NCI-H187 (cell line): ENCODE data around the gene KRTAP10-12.
"Not testable (repeated sequence)": the region's sequence is repeated elsewhere in the genome, so short reads cannot be mapped to it uniquely, and the experiment has no call there.

Source experiments
- DNase-seq, 2 experiments: peaks; one replicate each; lab custom pipeline; 2025; lab: John Stamatoyannopoulos, UW

KRTAP10-12 gene

DNA sequence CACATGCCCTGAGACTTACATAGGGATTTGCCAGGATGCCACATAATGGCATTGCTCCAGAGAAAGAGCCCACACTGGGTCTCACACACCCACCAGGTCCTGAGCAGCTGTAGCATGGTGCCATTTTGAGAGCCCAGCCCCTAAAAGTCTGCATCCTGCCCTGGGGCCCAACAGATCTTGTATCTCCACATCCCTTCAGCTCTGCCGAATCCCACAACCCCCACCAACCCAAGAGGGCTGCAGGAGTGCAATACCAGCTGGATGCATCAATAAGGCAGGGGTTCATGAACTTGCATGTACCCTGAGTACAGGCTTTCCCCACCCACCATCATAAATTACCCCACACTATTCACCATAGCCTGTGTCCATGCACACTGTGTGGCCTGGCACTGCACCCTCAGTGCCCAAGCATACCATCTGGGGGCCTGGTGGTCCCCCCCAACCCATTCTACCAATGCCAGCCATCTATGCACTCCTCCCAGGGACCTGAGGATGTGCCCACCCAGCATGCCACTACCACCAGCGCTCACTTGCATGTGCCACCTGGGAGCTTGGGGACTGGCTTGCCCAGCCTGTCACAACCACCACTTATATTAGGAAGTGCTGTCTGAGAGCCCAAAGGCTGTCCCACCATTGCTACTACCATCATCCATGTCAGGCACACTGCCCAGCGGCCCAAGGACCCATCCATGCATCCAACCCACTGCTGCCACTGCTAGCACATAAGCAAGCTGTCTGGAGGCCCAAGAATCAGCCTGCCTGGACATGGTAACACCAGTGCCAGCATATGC lies 26.1 kb upstream of the KRTAP10-12 start:
- DNase-seq, result no peak

DNA sequence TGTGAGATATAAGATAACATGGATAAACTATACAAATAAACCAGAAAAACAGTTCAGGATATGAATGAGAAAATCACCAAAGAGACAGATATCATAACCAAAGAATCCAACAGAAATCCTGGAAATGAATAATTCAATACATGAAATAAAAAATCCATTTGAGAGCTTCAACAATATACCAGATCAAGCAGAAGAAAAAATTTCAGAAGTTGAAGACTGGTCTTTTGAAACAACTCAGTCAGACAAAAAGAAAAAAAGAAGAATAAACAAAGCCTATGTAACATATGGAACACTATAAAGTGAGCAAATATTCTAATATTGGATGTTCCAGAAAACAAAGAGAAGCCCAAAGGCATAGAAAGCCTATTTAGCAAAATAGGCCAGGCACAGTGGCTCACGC lies 25.1 kb upstream of the KRTAP10-12 start:
- no peak for DNase-seq

GRCh38 chr21:44677881-44678280 lies 19.1 kb upstream of the KRTAP10-12 start:
- no peak for DNase-seq

GRCh38 chr21:44681152-44681551 lies 15.8 kb upstream of the KRTAP10-12 start:
- DNase-seq, result no peak

DNA sequence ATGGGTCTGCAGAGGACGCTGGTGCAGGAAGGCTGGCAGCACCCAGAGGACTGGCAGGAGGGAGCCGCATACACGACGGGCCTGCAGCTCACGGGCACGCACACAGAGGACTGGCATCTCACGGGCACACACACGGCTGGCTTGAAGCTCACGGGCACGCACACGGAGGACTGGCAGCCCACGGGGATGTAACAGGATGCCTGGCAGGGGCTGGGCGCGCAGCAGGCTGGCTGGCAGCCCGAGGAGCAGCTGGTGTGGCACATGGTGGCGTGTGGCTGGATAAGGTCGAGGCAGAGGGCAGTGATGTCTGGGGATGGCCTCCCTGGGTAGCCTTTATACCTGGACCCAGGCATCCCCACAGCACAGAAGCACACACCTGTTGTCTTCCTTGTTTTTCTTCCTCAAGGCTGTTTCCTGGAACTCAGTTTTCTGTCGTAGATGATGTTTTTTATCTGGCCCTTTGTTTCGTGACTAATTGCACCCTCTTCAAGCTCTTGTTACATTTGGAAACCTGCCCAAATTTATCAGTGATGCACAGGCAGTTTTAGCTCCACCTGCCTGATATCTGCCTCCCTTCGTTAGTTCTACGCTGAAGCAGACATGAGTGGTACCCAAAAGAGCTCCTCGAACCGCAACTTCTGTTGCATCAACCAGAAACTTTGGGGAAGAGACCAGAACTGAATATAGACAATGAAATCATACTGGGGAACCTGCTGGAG lies 15.0 kb upstream of the KRTAP10-12 start, which contains the start of gene KRTAP12-1:
Gene KRTAP12-1, minus strand, starts transcription at position 303 of the 719 bp plus-strand sequence. Its CDS starts 40 bp downstream, at position 263.
- peak; percentile 70 to 81 for DNase-seq

GRCh38 chr21:44682580-44683151 lies 14.3 kb upstream of the KRTAP10-12 start:
- DNase-seq, result no peak

DNA sequence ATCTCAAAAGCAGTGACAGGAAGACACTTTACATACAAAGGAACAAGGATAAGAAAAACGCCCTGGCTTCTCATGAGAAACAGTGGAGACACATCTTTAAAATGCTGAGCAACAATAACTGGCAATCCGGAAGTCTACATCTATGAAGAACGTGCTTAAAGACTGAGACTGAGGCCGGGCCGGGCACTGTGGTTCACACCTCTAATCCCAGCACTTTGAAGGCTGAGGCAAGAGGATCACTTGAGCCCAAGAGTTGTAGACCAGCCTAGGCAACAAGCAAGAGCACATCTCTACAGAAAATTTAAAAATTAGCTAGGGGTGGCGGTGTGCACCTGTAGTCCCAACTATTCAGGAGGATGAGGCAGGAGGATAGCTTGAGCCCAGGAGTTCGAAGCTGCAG lies 12.9 kb upstream of the KRTAP10-12 start:
- no peak for DNase-seq

DNA sequence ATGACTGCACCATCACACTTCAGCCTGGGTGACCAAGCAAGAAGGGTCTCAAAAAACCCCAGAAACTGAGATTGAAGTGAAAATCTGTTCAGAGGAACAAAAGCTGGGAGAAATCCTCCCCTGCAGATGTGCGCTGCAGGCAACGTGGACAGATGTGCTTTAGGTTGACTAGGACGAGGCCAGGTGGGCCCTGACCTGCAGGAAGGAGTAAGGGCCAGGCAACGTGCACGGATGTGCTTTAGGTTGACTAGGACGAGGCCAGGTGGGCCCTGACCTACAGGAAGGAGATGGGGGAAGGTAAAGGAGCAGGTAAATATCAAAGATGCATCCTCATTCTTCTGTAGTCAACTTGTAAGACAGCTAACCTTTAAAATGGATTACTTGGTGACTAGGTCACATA lies 12.5 kb upstream of the KRTAP10-12 start:
- no peak for DNase-seq

GRCh38 chr21:44685050-44685449 lies 11.9 kb upstream of the KRTAP10-12 start:
- not testable (repeated sequence) for DNase-seq

DNA sequence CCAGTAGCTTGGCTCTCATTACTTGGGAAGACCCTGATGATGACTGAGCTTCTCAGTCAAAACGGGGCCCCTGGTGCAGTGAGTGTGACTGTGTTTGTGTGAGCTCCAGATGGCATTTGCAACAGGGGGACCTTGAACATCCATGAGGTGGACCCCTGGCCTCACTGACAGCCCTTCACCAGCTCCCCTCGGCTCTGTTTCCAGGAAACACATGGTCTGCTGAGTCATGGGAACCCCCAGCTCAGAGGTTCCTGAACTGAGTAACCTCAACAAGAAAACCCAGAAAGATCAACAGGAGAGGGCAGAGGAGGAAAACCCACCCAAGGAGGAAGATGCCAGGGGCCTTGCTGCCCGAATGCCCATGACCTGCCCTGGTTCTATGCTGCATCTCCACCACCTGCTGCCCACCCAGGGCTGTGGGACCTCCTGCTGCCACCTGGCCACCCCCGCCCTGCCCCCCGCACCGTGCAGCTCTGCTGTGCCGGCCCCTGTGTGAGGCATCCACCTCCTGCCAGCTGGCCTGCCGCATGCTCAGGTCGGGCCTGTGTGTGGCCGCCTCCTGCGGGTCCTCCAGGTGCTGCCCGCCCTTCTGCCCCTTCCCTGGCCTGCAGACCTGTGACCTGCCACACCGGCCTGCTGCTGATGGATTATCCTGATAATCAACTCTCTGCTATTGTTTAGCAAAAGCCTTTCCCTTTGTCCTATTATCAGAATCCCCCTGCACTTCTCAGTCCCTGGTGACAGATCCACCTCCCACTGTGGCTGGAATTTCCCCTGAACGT lies 10.8 kb upstream of the KRTAP10-12 start:
- DNase-seq, result no peak

DNA sequence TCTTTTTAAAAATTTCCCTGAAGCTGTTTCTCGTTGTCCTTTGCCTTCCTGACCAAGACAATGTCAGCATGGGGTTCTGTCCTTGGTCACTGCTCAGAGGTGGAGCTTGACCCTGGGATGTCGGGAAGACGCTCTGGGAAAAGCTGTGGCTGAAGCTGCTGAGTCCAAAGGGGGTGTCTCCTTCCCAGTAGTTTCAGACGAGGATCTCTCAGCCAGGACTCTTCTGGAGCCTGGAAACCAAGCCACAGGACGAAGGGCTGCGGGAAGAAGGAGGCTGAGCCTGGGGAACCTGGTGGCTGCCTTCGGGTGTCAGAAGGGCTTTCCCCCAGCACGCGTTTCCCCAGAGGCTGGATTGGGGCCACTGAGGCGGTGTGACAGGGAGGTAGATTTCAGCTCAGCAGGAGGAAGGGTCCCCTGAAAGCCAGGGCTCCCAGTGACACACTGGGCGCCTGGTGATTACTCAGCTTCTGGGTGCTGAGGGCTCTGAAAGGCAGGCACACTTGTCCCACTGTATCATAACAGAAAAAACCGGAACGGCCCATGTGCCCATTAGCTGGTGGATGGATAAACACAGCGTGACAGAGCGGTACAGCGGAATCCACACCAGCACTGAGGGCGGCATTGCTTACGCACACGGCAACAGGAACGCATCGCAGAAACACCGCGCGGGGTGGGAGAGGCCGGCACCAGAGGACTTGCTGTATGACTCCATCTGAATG lies 10.0 kb upstream of the KRTAP10-12 start:
- peak in 1 of 2 experiments; percentile 63 for DNase-seq

- DNase-seq, result peak; percentile 63 to 74
Measured at GRCh38 chr21:44687671-44688070, 9.3 kb upstream of the KRTAP10-12 start.

GRCh38 chr21:44689740-44690139 lies 7.2 kb upstream of the KRTAP10-12 start:
- DNase-seq, result not testable (repeated sequence)

GRCh38 chr21:44691686-44692085 lies 5.3 kb upstream of the KRTAP10-12 start:
- DNase-seq, result no peak

- no peak for DNase-seq
Measured at GRCh38 chr21:44692798-44693512, 4.0 kb upstream of the KRTAP10-12 start.

DNA sequence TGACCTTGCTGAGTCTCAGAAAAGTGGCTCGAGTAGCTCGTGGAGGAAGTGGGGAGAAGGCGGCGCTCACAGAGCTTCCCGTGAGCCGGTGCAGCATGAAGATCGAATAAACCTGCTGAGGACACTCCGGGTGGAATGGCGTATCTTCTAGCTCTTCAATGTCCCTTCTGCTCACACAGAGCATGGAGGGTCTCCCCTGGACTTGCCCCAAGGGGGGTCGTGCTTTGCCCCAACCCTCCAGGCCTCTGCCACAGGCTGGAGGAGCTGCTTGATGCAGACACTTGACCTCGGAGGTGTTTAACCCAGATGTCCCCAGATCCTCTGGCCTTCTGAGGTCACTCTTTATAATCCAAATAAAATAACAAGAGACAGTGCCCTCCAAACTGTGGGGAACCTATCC lies 2.2 kb upstream of the KRTAP10-12 start:
- no peak for DNase-seq

DNA sequence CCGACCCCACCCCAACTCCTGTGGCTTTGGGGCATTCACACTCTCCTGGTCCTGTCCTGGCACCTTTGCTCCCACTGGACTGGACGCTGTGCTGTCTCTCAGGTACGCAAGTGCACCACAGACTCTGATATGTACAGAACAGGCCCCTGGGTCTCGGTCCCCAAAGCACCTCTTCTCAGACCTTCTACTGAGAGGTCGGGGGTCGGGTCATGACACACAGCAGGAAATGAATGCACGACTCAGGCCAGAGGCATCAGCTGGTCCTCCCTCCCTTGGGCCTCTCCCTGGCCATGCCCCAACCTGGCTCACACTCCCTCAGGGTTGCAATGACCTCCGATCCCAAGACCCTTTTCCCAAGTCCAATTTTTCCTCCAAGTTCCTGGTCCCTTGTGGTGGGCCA lies 1.8 kb upstream of the KRTAP10-12 start:
- DNase-seq, result no peak

GRCh38 chr21:44695641-44696040 lies 1.3 kb upstream of the KRTAP10-12 start:
- no peak for DNase-seq

DNA sequence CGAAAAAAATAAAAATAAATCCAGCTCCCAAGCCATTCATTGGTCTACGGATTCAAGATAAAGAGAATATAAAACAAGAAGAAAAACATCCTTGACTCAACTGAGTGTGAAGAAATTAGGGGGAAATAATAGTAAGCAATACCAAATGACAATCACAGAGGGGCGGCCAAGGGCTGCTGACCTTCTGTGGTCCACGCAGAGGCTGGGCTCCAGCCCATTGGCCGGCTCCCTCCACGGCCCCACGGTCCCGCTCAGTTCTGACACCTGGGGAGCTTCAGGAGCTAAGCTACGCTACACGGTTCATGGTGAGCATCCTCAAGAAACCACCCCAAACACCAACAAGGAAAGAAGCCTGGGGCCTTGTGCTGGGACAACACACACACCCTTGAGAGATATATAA lies 400 bp upstream of the KRTAP10-12 start:
- DNase-seq, result no peak

DNA sequence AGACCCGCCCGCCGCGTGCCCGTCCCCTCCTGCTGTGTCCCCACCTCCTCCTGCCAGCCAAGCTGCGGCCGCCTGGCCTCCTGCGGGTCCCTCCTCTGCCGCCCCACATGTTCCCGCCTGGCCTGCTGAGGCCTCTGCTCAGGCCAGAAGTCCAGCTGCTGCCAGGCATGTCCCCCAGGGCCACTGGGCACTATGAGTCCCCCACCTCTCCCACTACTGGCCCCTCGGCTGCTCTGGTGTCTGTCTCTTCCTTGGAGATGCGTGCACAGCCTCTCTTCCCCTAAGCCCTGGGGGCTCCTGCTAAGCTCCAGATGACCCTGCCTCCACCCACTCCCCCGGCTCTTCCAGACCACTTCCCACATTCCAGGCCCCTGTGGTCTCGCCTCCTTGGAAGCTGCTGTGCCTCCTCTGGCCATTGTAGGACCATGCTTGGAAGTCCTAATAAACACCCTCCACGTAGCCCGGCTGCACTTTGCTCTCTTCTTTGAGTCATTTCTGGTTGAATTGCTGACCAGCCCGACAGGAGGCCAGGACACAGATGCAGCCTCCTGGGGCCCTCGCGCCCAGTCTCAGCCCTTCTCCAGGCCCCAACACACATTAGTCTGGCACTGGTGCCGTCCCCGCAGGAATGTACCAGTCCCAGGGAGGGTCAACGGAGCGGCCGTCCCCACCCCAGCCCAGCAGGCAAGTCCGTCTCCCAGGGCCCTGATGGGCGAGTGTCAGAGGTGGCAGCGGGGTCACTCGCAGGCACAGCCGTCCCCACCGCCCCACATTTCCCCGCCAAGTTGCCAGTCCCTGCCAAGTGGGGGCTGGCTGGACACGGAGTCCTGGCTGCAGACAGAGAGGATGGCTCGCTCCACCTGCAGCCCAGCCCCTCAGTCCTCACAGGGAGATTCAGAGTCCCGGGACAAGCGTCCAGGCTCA lies 1.1 kb downstream of the KRTAP10-12 start:
- DNase-seq, result no peak
